H1 (cell line): ENCODE data around the gene VAX1. TPM values are rescaled to one million over a fixed set of nuclear protein-coding genes. Genes with fewer than 3 reads are reported as not detected.

ENCODE experiments used
- CTCF ChIA-PET: fragments of 300-600 bp; sonication (Branson Sonifier 250); formaldehyde crosslinking; loops from one replicate; lab custom pipeline; 2021; ENCODE audit not compliant: partially characterized antibody; lab: Charles Lee
- POLR2A ChIA-PET: fragments of 300-600 bp; sonication (Branson Sonifier 250); formaldehyde crosslinking; loops from one replicate; lab custom pipeline; 2021; ENCODE audit warnings: inconsistent platforms; ENCODE audit not compliant: partially characterized antibody; lab: Charles Lee
- DNase-seq, 2 experiments: peaks; one replicate each; pipeline versions ENCODE4 v3.0.0 to v3.0.0-alpha.2; 2010 to 2022; ENCODE audit warnings: low spot score in 2 of 2, low read depth in 1 of 2, mixed read lengths in 1 of 2
- FAIRE-seq: peaks from 2 replicates; lab custom pipeline; 2011; peaks lifted over from hg19 to GRCh38; lab: Jason Lieb, UNC
- H2AFZ ChIP-seq: 2 replicates; pipeline ENCODE4 v1.8.1; 2012; ENCODE audit warnings: low read length, inconsistent platforms
- H2AK5ac ChIP-seq: 2 replicates; pipeline ENCODE4 v1.6.1; 2013; ENCODE audit warnings: low read depth, low read length
- H2BK120ac ChIP-seq: replicated peaks from 2 replicates; pipeline ENCODE3; 2013; ENCODE audit warnings: low read depth, low read length, inconsistent platforms
- H2BK12ac ChIP-seq: 2 replicates; pipeline ENCODE4 v1.6.1; 2013; ENCODE audit warnings: low read depth, low read length
- H2BK15ac ChIP-seq: 2 replicates; pipeline ENCODE4 v1.6.1; 2013; ENCODE audit warnings: low read length
- H2BK20ac ChIP-seq: 2 replicates; pipeline ENCODE4 v1.6.1; 2013; ENCODE audit warnings: low read length
- H2BK5ac ChIP-seq: 2 replicates; pipeline ENCODE4 v1.6.1; 2013; ENCODE audit warnings: low read depth, low read length
- H3K14ac ChIP-seq: 2 replicates; pipeline ENCODE4 v1.6.1; 2013; ENCODE audit warnings: inconsistent platforms; ENCODE audit not compliant: insufficient read length
- H3K18ac ChIP-seq: 2 replicates; pipeline ENCODE4 v1.6.1; 2013; ENCODE audit warnings: low read length; ENCODE audit errors: extremely low read depth
- H3K23ac ChIP-seq: 2 replicates; pipeline ENCODE4 v1.6.1; 2013; ENCODE audit warnings: inconsistent platforms; ENCODE audit not compliant: insufficient read length
- H3K23me2 ChIP-seq: 2 replicates; pipeline ENCODE4 v1.6.1; 2013; ENCODE audit warnings: low read depth, low read length
- H3K27ac ChIP-seq: 2 replicates; pipeline ENCODE4 v1.6.1; 2011; ENCODE audit warnings: low read depth, low read length, inconsistent platforms
- H3K27me3 ChIP-seq, 4 experiments: replicated peaks in 1 of 4; 1 replicate in 1 of 4; 2 replicates in 3 of 4; pipeline versions ENCODE4 v1.6.1 to v1.8.1; 2011 to 2013; ENCODE audit warnings: low read length in 3 of 4, mild to moderate bottlenecking in 3 of 4, inconsistent platforms in 2 of 4, mixed read lengths in 2 of 4, moderate library complexity in 1 of 4; ENCODE audit not compliant: control insufficient read depth in 3 of 4, insufficient read depth in 3 of 4; ENCODE audit errors: extremely low read depth in 1 of 4
- H3K36me3 ChIP-seq, 4 experiments: 2 replicates each; pipeline versions ENCODE4 v1.6.1 to v1.8.1; 2011 to 2013; ENCODE audit warnings: mild to moderate bottlenecking in 4 of 4, low read length in 3 of 4, moderate library complexity in 2 of 4, control low read depth in 1 of 4, inconsistent platforms in 1 of 4; ENCODE audit not compliant: insufficient read depth in 4 of 4, control insufficient read depth in 2 of 4
- H3K4ac ChIP-seq: replicated peaks from 2 replicates; pipeline ENCODE3; 2013; ENCODE audit warnings: low read length, low read depth, mixed read lengths, inconsistent platforms; ENCODE audit not compliant: insufficient read length
- H3K4me1 ChIP-seq, 4 experiments: replicated peaks in 1 of 4; 1 replicate in 1 of 4; 2 replicates in 3 of 4; pipeline versions ENCODE4 v1.6.1 to v1.8.1; 2011 to 2013; ENCODE audit warnings: low read length in 3 of 4, inconsistent platforms in 2 of 4, mixed read lengths in 1 of 4; ENCODE audit not compliant: insufficient read depth in 4 of 4, control insufficient read depth in 3 of 4
- H3K4me2 ChIP-seq, 2 experiments: 2 replicates each; pipeline versions ENCODE4 v1.6.1 to v1.8.1; 2011 to 2013; ENCODE audit warnings: low read depth in 2 of 2, low read length in 2 of 2, control low read depth in 1 of 2, inconsistent platforms in 1 of 2, mild to moderate bottlenecking in 1 of 2; ENCODE audit not compliant: insufficient read depth in 1 of 2
- H3K4me3 ChIP-seq, 4 experiments: fragments of 200-600, 300-600 bp in 1 of 4; sonication (generic), shearing (Covaris generic), sonication (Bioruptor Twin) in 1 of 4; 2 replicates each; pipeline versions ENCODE4 v1.5.1 to v1.8.1; 2011 to 2016; ENCODE audit warnings: low read length in 4 of 4, low read depth in 3 of 4, control low read depth in 2 of 4, inconsistent platforms in 2 of 4, mild to moderate bottlenecking in 2 of 4, mixed read lengths in 1 of 4, moderate library complexity in 1 of 4; ENCODE audit not compliant: insufficient read depth in 2 of 4; ENCODE audit errors: extremely low read depth in 1 of 4
- H3K56ac ChIP-seq: replicated peaks from 2 replicates; pipeline ENCODE3; 2013; ENCODE audit warnings: low read depth, mild to moderate bottlenecking, mixed read lengths, low read length, inconsistent platforms; ENCODE audit not compliant: insufficient read length
- H3K79me1 ChIP-seq: 2 replicates; pipeline ENCODE4 v1.6.1; 2013; ENCODE audit warnings: low read depth, low read length, control low read depth
- H3K79me2 ChIP-seq, 2 experiments: 2 replicates each; pipeline versions ENCODE4 v1.6.1 to v1.8.1; 2012 to 2013; ENCODE audit warnings: low read length in 2 of 2, mild to moderate bottlenecking in 2 of 2, inconsistent platforms in 1 of 2; ENCODE audit not compliant: insufficient read depth in 2 of 2, control insufficient read depth in 1 of 2
- H3K9ac ChIP-seq, 4 experiments: replicated peaks in 1 of 4; 1 replicate in 1 of 4; 2 replicates in 3 of 4; pipeline versions ENCODE4 v1.6.1 to v1.8.1; 2011 to 2013; ENCODE audit warnings: low read depth in 3 of 4, low read length in 3 of 4, control low read depth in 2 of 4, mild to moderate bottlenecking in 2 of 4, moderate library complexity in 2 of 4, inconsistent platforms in 1 of 4; ENCODE audit errors: extremely low read depth in 1 of 4
- H3K9me3 ChIP-seq, 2 experiments: 2 replicates each; pipeline versions ENCODE4 v1.6.1 to v1.8.1; 2012 to 2013; ENCODE audit warnings: mild to moderate bottlenecking in 2 of 2, moderate library complexity in 2 of 2, control low read depth in 1 of 2, inconsistent platforms in 1 of 2, low read depth in 1 of 2, low read length in 1 of 2, mixed read lengths in 1 of 2; ENCODE audit not compliant: insufficient read depth in 2 of 2
- H4K20me1 ChIP-seq, 2 experiments: replicated peaks in 1 of 2; 2 replicates each; pipeline versions ENCODE3 to v1.8.1; 2011 to 2013; ENCODE audit warnings: inconsistent platforms in 2 of 2, low read length in 2 of 2, mild to moderate bottlenecking in 1 of 2; ENCODE audit not compliant: insufficient read depth in 2 of 2, control insufficient read depth in 1 of 2
- H4K5ac ChIP-seq: 2 replicates; pipeline ENCODE4 v1.6.1; 2013; ENCODE audit warnings: low read length, low read depth, mixed read lengths, inconsistent platforms; ENCODE audit not compliant: insufficient read length
- H4K8ac ChIP-seq: 2 replicates; pipeline ENCODE4 v1.8.0; 2013; ENCODE audit warnings: mild to moderate bottlenecking, moderate library complexity, low read length, inconsistent platforms; ENCODE audit not compliant: insufficient read depth; ENCODE audit errors: extremely low read depth
- H4K91ac ChIP-seq: replicated peaks from 2 replicates; pipeline ENCODE3; 2013; ENCODE audit warnings: low read length, mixed read lengths, inconsistent platforms; ENCODE audit not compliant: insufficient read length
- CBX8 ChIP-seq: fragments of 300-800, 300-1000 bp; sonication (generic); IDR thresholded peaks from 2 replicates; pipeline ENCODE4 v1.7.1; 2016; ENCODE audit warnings: low read depth, low read length, borderline replicate concordance
- EZH2 ChIP-seq: fragments of 200-600 bp; sonication (generic); IDR thresholded peaks from 2 replicates; pipeline ENCODE4 v1.7.1; 2012; ENCODE audit warnings: low read depth, mild to moderate bottlenecking, moderate library complexity, low read length, inconsistent platforms; ENCODE audit not compliant: severe bottlenecking
- TBP ChIP-seq: IDR thresholded peaks from 2 replicates; pipeline ENCODE4 v1.6.1; 2011; ENCODE audit warnings: low read depth, low read length, improper control_type of control experiment
- WGBS, 2 experiments: shearing (Covaris generic) in 1 of 2; methylation state at CpG; one replicate each; pipeline versions ENCODE4 v1.1.6 to v1.1.7; 2013 to 2015; ENCODE audit warnings: low lambda C conversion rate in 2 of 2, mixed read lengths in 2 of 2, inconsistent platforms in 1 of 2, low coverage in 1 of 2, missing lambda C conversion rate in 1 of 2; ENCODE audit not compliant: insufficient replicate concordance in 2 of 2, insufficient coverage in 1 of 2, insufficient read length in 1 of 2; ENCODE audit errors: extremely low coverage in 1 of 2, missing lambda C conversion rate in 1 of 2; 5-methylcytosine and 5-hydroxymethylcytosine counted together
- polyA plus RNA-seq, 7 experiments: library from polyadenylated mRNA; depleted of rRNA in 3 of 7; stranded (reverse) in 5 of 7; unstranded in 2 of 7; fragments of >200 nt in 5 of 7; fragments of 200-250 nt in 2 of 7; gene quantifications; 1 replicate in 5 of 7; 2 replicates in 1 of 7; 4 replicates in 1 of 7; pipeline versions ENCODE4 v1.2.1 to v1.2.3, GENCODE V29; 2011 to 2013; ENCODE audit warnings: missing spikeins in 2 of 7, mixed read lengths in 2 of 7
- total RNA-seq: library from RNA; stranded (reverse); fragmentation: NEBNext Ultra II Directional; extraction: Animal tissue kit (Norgen Biotek cat#: 25700); gene quantifications from 2 replicates; pipeline ENCODE4 v1.2.1, GENCODE V29; 2021

The VAX1 gene
- total and polyA plus RNA-seq, 2 of the 8 experiments (the other 6 are each of a cell fraction or from before 2014, with no cell fraction given): not detected

- no peak overlapping the region for H4K8ac ChIP-seq
- H3K9me3 ChIP-seq: no peaks in the 10 kb centered on the region
- no peaks in the 10 kb centered on the region for H3K79me2 ChIP-seq
- CTCF ChIA-PET: interaction anchor here (1.1 to 4.7 kb wide), 5 partner anchors 7 to 364 kb away, joined by 3 to 31 read pairs (median 19); no protein-coding TSS in a partner anchor
- H3K4me1 ChIP-seq: peaks cover 6 to 20% (median 10%) of the 10 kb centered on the region in 4 experiments; a peak in 6 of 7 replicates
- POLR2A ChIA-PET: interaction anchor here (1.5 kb wide), 1 partner anchor 26 kb away, joined by 7 read pairs; no protein-coding TSS in a partner anchor
- H4K5ac ChIP-seq: no peak overlapping the region
- H2BK5ac ChIP-seq: no peak overlapping the region
- no peak overlapping the region; a peak in 1 of 4 replicates for H3K4me2 ChIP-seq
- WGBS, 2 experiments: 4% methylated on average over 5 of the region's 5 CpGs; no CpG with 5 or more reads in 1 of the 2 experiments
- TF ChIP-seq EZH2 (peak; percentile 9), TBP (no peak), CBX8 (peak; percentile 80; the same call in 1 of the 2 replicates)
- no peaks in the 10 kb centered on the region for H3K79me1 ChIP-seq
- H2AK5ac ChIP-seq: no peak overlapping the region
- no peak overlapping the region for H2BK120ac ChIP-seq
- H2AFZ ChIP-seq: no peak overlapping the region
- H4K20me1 ChIP-seq: peaks cover 9 to 12% of the 10 kb centered on the region in 2 experiments
- no peak overlapping the region for H3K4me3 ChIP-seq
- H3K9ac ChIP-seq: no peak overlapping the region
- H3K18ac ChIP-seq: no peak overlapping the region
- no peak overlapping the region for H3K14ac ChIP-seq
- H3K4ac ChIP-seq: no peak overlapping the region
- no peak for DNase-seq
- no peak overlapping the region for H3K56ac ChIP-seq
- H4K91ac ChIP-seq: no peak overlapping the region
- 0 out of 2 replicates have a peak overlapping the region, but pooled peaks have one; percentile 16 for H2BK20ac ChIP-seq
- H3K23ac ChIP-seq: no peak overlapping the region
- no peaks in the 10 kb centered on the region for H3K36me3 ChIP-seq
- no peak overlapping the region; the same call in 1 of the 2 replicates for H2BK12ac ChIP-seq
- no peak overlapping the region for H2BK15ac ChIP-seq
- H3K27me3 ChIP-seq: peaks cover 78 to 97% (median 92%) of the 10 kb centered on the region in 4 experiments
- peaks cover 2% of the 10 kb centered on the region; the same call in 1 of the 2 replicates for H3K23me2 ChIP-seq
- no peak for FAIRE-seq
- H3K27ac ChIP-seq: no peak overlapping the region
Measured at GRCh38 chr10:117160567-117160966, 22.5 kb upstream of the VAX1 start.
